SK-N-SH (cell line): Measurements from ENCODE around the gene NOTCH3. TPM values are rescaled to one million over a fixed set of nuclear protein-coding genes. Genes with fewer than 3 reads are reported as not detected.

Experiments used
- CTCF ChIA-PET: fragments of 300-600, 350-600 bp; formaldehyde crosslinking; extraction: SDS; loops from one replicate; lab custom pipeline; 2021; lab: Yijun Ruan, JAX
- POLR2A ChIA-PET: fragments of 350-600 bp; sonication (Branson Sonifier 250); formaldehyde crosslinking; extraction: SDS; loops from one replicate; lab custom pipeline; 2020; ENCODE audit warnings: antibody characterized with exemption, inconsistent platforms; lab: Yijun Ruan, JAX
- DNase-seq: peaks from one replicate; pipeline ENCODE4 v3.0.0; 2012
- H2AFZ ChIP-seq: fragments of 200-600 bp; sonication (generic); 2 replicates; pipeline ENCODE4 v1.8.1; 2016; ENCODE audit warnings: antibody characterized with exemption, mild to moderate bottlenecking, low read depth
- H3F3A ChIP-seq: fragments of 200-600 bp; sonication (generic); replicated peaks from 2 replicates; pipeline ENCODE3; 2016; ENCODE audit warnings: antibody characterized with exemption, mild to moderate bottlenecking; ENCODE audit not compliant: insufficient read depth
- H3K27ac ChIP-seq, 2 experiments: fragments of 200-500 bp in 1 of 2; fragments of 200-600 bp in 1 of 2; sonication (Bioruptor generic) in 1 of 2; sonication (generic), shearing (Covaris generic) in 1 of 2; 2 replicates each; pipeline versions ENCODE4 v1.5.1 to v1.6.1; 2014 to 2016; ENCODE audit warnings: low read depth in 2 of 2, inconsistent platforms in 1 of 2, low read length in 1 of 2, mild to moderate bottlenecking in 1 of 2, mixed read lengths in 1 of 2
- H3K27me3 ChIP-seq: fragments of 200-600 bp; sonication (generic), shearing (Covaris generic); 2 replicates; pipeline ENCODE4 v1.6.1; 2016; ENCODE audit warnings: mixed run types; ENCODE audit not compliant: insufficient read depth
- H3K36me3 ChIP-seq, 2 experiments: fragments of 200-500 bp in 1 of 2; fragments of 200-600 bp in 1 of 2; sonication (Bioruptor generic) in 1 of 2; sonication (generic) in 1 of 2; replicated peaks in 1 of 2; 2 replicates each; pipeline versions ENCODE3 to v1.5.1; 2014 to 2016; ENCODE audit warnings: low read length in 1 of 2, mild to moderate bottlenecking in 1 of 2; ENCODE audit not compliant: insufficient read depth in 2 of 2, control insufficient read depth in 1 of 2
- H3K4me1 ChIP-seq, 2 experiments: fragments of 200-500 bp in 1 of 2; fragments of 200-600 bp in 1 of 2; sonication (Bioruptor generic) in 1 of 2; sonication (generic), shearing (Covaris generic) in 1 of 2; 2 replicates each; pipeline versions ENCODE4 v1.5.1 to v1.6.1; 2014 to 2016; ENCODE audit warnings: low read depth in 1 of 2, low read length in 1 of 2, mixed run types in 1 of 2; ENCODE audit not compliant: insufficient read depth in 2 of 2, control insufficient read depth in 1 of 2
- H3K4me2 ChIP-seq: fragments of 200-600 bp; sonication (generic), shearing (Covaris generic); 2 replicates; pipeline ENCODE4 v1.6.1; 2017; ENCODE audit warnings: mixed run types
- H3K4me3 ChIP-seq, 2 experiments: fragments of 200-500 bp in 1 of 2; fragments of 200-600 bp in 1 of 2; sonication (Bioruptor generic) in 1 of 2; sonication (generic), shearing (Covaris generic) in 1 of 2; 2 replicates each; pipeline versions ENCODE4 v1.5.1 to v1.8.1; 2014 to 2016; ENCODE audit warnings: low read depth in 2 of 2, inconsistent platforms in 1 of 2, low read length in 1 of 2, mild to moderate bottlenecking in 1 of 2, mixed read lengths in 1 of 2, moderate library complexity in 1 of 2
- H3K79me2 ChIP-seq: fragments of 200-600 bp; sonication (generic); 2 replicates; pipeline ENCODE4 v1.8.1; 2017; ENCODE audit warnings: mild to moderate bottlenecking; ENCODE audit not compliant: insufficient read depth
- H3K9ac ChIP-seq: fragments of 200-600 bp; sonication (generic); 2 replicates; pipeline ENCODE4 v1.6.1; 2017; ENCODE audit warnings: mixed run types
- H3K9me2 ChIP-seq: fragments of 200-600 bp; sonication (generic); 2 replicates; pipeline ENCODE4 v1.6.1; 2017; ENCODE audit warnings: mixed run types
- H3K9me3 ChIP-seq: fragments of 200-600 bp; sonication (generic); 2 replicates; pipeline ENCODE4 v1.6.1; 2017; ENCODE audit warnings: mixed run types, mild to moderate bottlenecking, moderate library complexity
- H4K20me1 ChIP-seq: fragments of 200-600 bp; sonication (generic); 2 replicates; pipeline ENCODE4 v1.6.1; 2017; ENCODE audit warnings: mild to moderate bottlenecking, mixed run types; ENCODE audit not compliant: insufficient read depth
- ELF1 ChIP-seq: IDR thresholded peaks from 2 replicates; pipeline ENCODE4 v1.4.0; 2012
- EZH2phosphoT487 ChIP-seq: fragments of 200-600 bp; sonication (generic); IDR thresholded peaks from 2 replicates; pipeline ENCODE4 v1.6.1; 2017; ENCODE audit warnings: low read depth, mixed run types, mild to moderate bottlenecking, antibody characterized with exemption, moderate library complexity, borderline replicate concordance
- FOXM1 ChIP-seq: IDR thresholded peaks from 2 replicates; pipeline ENCODE4 v1.4.0; 2012; ENCODE audit warnings: low read depth, mild to moderate bottlenecking
- GABPA ChIP-seq: IDR thresholded peaks from 2 replicates; pipeline ENCODE4 v1.4.0; 2012; ENCODE audit warnings: low read depth, mild to moderate bottlenecking
- GATA2 ChIP-seq: sonication (generic); formaldehyde crosslinking; IDR thresholded peaks from 2 replicates; pipeline ENCODE4 v1.5.0; 2020; ENCODE audit warnings: mild to moderate bottlenecking, missing genetic modification reagents
- JUND ChIP-seq: IDR thresholded peaks from 2 replicates; pipeline ENCODE4 v1.4.0; 2012
- MEF2A ChIP-seq: IDR thresholded peaks from 2 replicates; pipeline ENCODE4 v1.4.0; 2012; ENCODE audit warnings: low read depth, borderline replicate concordance
- MXI1 ChIP-seq: IDR thresholded peaks from 2 replicates; pipeline ENCODE4 v1.6.1; 2012; ENCODE audit warnings: mild to moderate bottlenecking, low read depth, low read length, improper control_type of control experiment
- NRF1 ChIP-seq: IDR thresholded peaks from 2 replicates; pipeline ENCODE4 v1.6.1; 2012; ENCODE audit warnings: low read depth, mild to moderate bottlenecking, low read length
- POLR2AphosphoS5 ChIP-seq: IDR thresholded peaks from 2 replicates; pipeline ENCODE4 v1.6.1; 2012; ENCODE audit warnings: low read depth, low read length
- RCOR1 ChIP-seq: fragments of 150-350 bp; IDR thresholded peaks from 2 replicates; pipeline ENCODE4 v1.6.1; 2017; ENCODE audit warnings: antibody characterized with exemption, low read length
- RFX5 ChIP-seq: IDR thresholded peaks from 2 replicates; pipeline ENCODE4 v1.6.1; 2012; ENCODE audit warnings: mild to moderate bottlenecking, improper control_type of control experiment, low read length
- TAF1 ChIP-seq: IDR thresholded peaks from 2 replicates; pipeline ENCODE4 v1.6.1; 2012; ENCODE audit warnings: low read depth, mild to moderate bottlenecking, low read length, moderate library complexity, borderline replicate concordance
- TCF12 ChIP-seq: IDR thresholded peaks from 2 replicates; pipeline ENCODE4 v1.4.0; 2012
- TEAD4 ChIP-seq: IDR thresholded peaks from 2 replicates; pipeline ENCODE4 v1.4.0; 2012; ENCODE audit warnings: mild to moderate bottlenecking, borderline replicate concordance; ENCODE audit not compliant: insufficient read depth
- WGBS: methylation state at CpG from one replicate; pipeline ENCODE4 v1.1.6; 2017; ENCODE audit warnings: low lambda C conversion rate; 5-methylcytosine and 5-hydroxymethylcytosine counted together
- polyA plus RNA-seq, 3 experiments: library from polyadenylated mRNA; depleted of rRNA; stranded (reverse); fragments of >200 nt; gene quantifications; 2 replicates each; pipeline ENCODE4 v1.2.3, GENCODE V29; 2012
- TF ChIP-seq, protein P1 (sequence below): fragments of 150-350 bp; IDR thresholded peaks from 2 replicates; pipeline ENCODE4 v1.6.1; 2016; ENCODE audit warnings: mild to moderate bottlenecking, low read depth, low read length
- TF ChIP-seq, protein P2 (sequence below): IDR thresholded peaks from 2 replicates; pipeline ENCODE4 v1.4.0; 2012; ENCODE audit warnings: low read depth, borderline replicate concordance
- TF ChIP-seq, protein P3 (sequence below): IDR thresholded peaks from 2 replicates; pipeline ENCODE4; 2012

Gene NOTCH3
- polyA plus RNA-seq, 1 of the 3 experiments (the other 2 are of a cell fraction) = 7.0 TPM

DNA sequence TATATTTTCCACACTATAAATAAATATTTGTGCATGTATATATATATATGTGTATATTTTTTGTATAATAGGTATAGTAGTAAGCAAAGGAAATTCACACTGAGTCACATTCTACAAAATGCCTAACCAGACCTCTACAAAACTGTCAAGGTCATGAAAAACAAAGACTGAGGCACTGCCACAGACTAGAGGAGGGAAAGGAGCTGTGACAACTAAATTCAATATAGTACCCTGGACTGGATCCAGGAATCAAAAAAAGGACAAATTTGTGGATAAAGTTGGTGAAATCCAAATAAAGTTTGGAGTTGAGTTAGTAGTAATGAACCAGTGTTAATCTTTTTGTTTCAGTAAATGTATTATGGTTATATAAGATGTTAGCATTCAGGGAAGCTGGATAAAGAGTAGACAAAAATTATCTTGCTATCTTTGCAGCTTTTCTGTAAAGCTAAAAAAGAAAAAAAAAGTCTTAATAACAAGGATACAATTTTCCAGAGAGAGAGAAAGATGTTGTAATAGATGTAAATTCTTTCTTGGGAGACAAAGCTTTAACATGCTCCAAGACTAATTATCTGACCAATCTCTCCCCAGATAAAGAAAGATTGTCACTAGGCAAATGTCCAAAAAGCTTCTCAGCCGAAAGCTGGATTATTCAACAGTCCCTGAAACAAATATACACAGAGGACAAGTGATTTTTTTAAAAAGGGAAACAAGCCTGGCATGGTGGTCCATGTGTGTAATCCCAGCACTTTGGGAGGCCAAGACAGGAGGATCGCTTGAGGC is 74.5 kb downstream of the NOTCH3 start:
- peak overlapping the region; percentile 52; the same call in 1 of the 2 replicates for H3K4me2 ChIP-seq
- ChIA-PET CTCF (interaction anchor here (0.8 to 2.5 kb wide), 7 partner anchors 9 to 53 kb away, joined by 3 to 10 read pairs (median 6); no protein-coding TSS in a partner anchor), POLR2A (interaction anchor here (0.6 to 1.2 kb wide), 5 partner anchors 11 to 1974 kb away, joined by 3 to 4 read pairs (median 3); no protein-coding TSS in a partner anchor)
- DNase-seq = no peak
- H3K27me3 ChIP-seq = no peaks in the 10 kb centered on the region; the same call in 1 of the 2 replicates
- TF ChIP-seq MEF2A (no peak), GABPA (no peak), EZH2phosphoT487 (no peak), ELF1 (no peak), TEAD4 (no peak)
- TF ChIP-seq, protein P1, sequence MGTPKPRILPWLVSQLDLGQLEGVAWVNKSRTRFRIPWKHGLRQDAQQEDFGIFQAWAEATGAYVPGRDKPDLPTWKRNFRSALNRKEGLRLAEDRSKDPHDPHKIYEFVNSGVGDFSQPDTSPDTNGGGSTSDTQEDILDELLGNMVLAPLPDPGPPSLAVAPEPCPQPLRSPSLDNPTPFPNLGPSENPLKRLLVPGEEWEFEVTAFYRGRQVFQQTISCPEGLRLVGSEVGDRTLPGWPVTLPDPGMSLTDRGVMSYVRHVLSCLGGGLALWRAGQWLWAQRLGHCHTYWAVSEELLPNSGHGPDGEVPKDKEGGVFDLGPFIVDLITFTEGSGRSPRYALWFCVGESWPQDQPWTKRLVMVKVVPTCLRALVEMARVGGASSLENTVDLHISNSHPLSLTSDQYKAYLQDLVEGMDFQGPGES = no peak
- H3K9ac ChIP-seq = no peak overlapping the region
- peaks cover 21% of the 10 kb centered on the region; the same call in 1 of the 2 replicates for H3K79me2 ChIP-seq
- H3K9me2 ChIP-seq = no peaks in the 10 kb centered on the region
- peaks cover 5% of the 10 kb centered on the region for H3F3A ChIP-seq
- peak overlapping the region; percentile 94 for H2AFZ ChIP-seq
- H3K27ac ChIP-seq = 0 out of 4 replicates have a peak overlapping the region, but pooled peaks have one; percentile 4 to 13
- peaks cover 4 to 8% of the 10 kb centered on the region in 2 experiments for H3K36me3 ChIP-seq
- WGBS = 57% methylated on average over 2 of the region's 2 CpGs
- H3K4me1 ChIP-seq = peaks cover 0 to 19% of the 10 kb centered on the region in 2 experiments; a peak in 2 of 4 replicates
- H3K4me3 ChIP-seq = peak overlapping the region; percentile 79 to 92; a peak in 3 of 4 replicates
- no peaks in the 10 kb centered on the region for H3K9me3 ChIP-seq
- no peaks in the 10 kb centered on the region for H4K20me1 ChIP-seq

DNA sequence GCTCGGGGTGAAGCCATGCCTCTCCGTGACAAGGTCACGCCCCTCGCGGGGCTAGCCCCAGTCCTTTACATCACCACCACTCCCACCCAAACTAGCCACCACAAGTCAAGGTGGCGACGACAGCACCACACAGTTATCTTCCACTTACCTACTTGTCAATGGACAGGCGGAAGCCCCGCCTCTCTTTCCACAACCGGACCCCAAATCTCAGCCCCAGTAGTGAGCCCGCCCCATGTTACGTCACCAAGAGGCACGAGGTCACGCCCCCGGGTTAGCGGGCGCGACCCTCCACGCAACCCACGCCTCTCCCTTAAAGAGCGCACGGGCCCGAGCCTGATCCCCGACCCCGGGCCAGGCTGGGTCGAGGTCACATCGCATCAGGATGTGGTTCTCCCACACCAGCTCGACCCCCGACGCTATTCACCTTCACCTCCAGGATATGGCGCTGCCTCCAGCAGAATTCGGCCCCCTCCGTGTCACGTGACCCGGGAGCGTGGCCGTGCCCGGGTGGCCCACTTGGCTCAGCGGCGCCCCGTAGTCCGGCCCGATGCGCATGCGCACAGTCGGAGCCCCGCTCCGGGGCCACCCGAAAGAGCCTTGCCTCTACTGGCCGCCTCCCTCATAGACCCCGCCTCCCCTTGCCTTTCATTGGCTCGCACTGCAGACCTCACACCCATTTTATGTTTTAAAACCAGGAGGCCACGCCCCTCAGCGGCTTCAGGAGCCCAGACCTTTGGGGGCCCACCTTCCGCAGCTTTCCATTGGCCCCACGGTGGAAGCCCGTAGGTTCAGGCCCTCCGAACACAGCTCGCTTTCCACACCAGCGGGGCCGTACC is 75.3 kb downstream of the NOTCH3 start:
- POLR2A ChIA-PET = interaction anchor here (0.6 to 2.2 kb wide), 6 partner anchors 10 to 1973 kb away, joined by 3 to 7 read pairs (median 4); partner anchors contain the start of gene SYDE1
- TF ChIP-seq, protein P2, sequence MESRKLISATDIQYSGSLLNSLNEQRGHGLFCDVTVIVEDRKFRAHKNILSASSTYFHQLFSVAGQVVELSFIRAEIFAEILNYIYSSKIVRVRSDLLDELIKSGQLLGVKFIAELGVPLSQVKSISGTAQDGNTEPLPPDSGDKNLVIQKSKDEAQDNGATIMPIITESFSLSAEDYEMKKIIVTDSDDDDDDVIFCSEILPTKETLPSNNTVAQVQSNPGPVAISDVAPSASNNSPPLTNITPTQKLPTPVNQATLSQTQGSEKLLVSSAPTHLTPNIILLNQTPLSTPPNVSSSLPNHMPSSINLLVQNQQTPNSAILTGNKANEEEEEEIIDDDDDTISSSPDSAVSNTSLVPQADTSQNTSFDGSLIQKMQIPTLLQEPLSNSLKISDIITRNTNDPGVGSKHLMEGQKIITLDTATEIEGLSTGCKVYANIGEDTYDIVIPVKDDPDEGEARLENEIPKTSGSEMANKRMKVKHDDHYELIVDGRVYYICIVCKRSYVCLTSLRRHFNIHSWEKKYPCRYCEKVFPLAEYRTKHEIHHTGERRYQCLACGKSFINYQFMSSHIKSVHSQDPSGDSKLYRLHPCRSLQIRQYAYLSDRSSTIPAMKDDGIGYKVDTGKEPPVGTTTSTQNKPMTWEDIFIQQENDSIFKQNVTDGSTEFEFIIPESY = no peak
- TF ChIP-seq RCOR1 (no peak), TCF12 (no peak), RFX5 (peak; percentile 24; the same call in 1 of the 2 replicates), TAF1 (peak; percentile 24; the same call in 1 of the 2 replicates), MEF2A (no peak), JUND (no peak), MXI1 (peak; percentile 59; the same call in 1 of the 2 replicates), EZH2phosphoT487 (no peak), NRF1 (peak; percentile 94), GATA2 (CRISPR knock-in tag) (no peak), POLR2AphosphoS5 (peak; percentile 50; the same call in 1 of the 2 replicates), FOXM1 (0 out of 2 replicates have a peak, but pooled peaks have one; percentile 28)
- TF ChIP-seq, protein P3, sequence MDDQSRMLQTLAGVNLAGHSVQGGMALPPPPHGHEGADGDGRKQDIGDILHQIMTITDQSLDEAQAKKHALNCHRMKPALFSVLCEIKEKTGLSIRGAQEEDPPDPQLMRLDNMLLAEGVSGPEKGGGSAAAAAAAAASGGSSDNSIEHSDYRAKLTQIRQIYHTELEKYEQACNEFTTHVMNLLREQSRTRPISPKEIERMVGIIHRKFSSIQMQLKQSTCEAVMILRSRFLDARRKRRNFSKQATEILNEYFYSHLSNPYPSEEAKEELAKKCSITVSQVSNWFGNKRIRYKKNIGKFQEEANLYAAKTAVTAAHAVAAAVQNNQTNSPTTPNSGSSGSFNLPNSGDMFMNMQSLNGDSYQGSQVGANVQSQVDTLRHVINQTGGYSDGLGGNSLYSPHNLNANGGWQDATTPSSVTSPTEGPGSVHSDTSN = no peak
- TF ChIP-seq, protein P1 = no peak; the same call in 1 of the 2 replicates

More for the DNA sequence above, 75.3 kb downstream of the NOTCH3 start:
- peak overlapping the region; percentile 70 for H3K9ac ChIP-seq
- DNase-seq = peak; percentile 99
- H3K36me3 ChIP-seq = peaks cover 7 to 9% of the 10 kb centered on the region in 2 experiments
- peaks cover 0 to 19% of the 10 kb centered on the region in 2 experiments; a peak in 2 of 4 replicates for H3K4me1 ChIP-seq
- H3K9me2 ChIP-seq = no peaks in the 10 kb centered on the region
- peaks cover 5% of the 10 kb centered on the region for H3F3A ChIP-seq
- 2% methylated on average over 30 of the region's 61 CpGs for WGBS
- H4K20me1 ChIP-seq = no peaks in the 10 kb centered on the region
- H3K4me3 ChIP-seq = peak overlapping the region; percentile 79 to 92
- CTCF ChIA-PET = interaction anchor here (0.6 to 2.5 kb wide), 10 partner anchors 10 to 975 kb away, joined by 3 to 12 read pairs (median 6); partner anchors contain the start of gene AKAP8L
- no peaks in the 10 kb centered on the region for H3K9me3 ChIP-seq
- H2AFZ ChIP-seq = peak overlapping the region; percentile 94
- H3K4me2 ChIP-seq = peak overlapping the region; percentile 97
- peak overlapping the region; percentile 71 to 88 for H3K27ac ChIP-seq
- H3K27me3 ChIP-seq = no peaks in the 10 kb centered on the region
- peaks cover 21% of the 10 kb centered on the region; the same call in 1 of the 2 replicates for H3K79me2 ChIP-seq
